HepG2 (cell line): Measurements from ENCODE around the gene POLR3K. TPM values are rescaled to one million over a fixed set of nuclear protein-coding genes. Genes with fewer than 3 reads are reported as not detected.
A peak's percentile ranks its signal among the peaks of the same experiment; 100 is the strongest.

Experiments used
- ATAC-seq: fragments of 200-7000 bp; cut with Tn5 transposase; 3 replicates; pipeline ENCODE4 v1.9.1; 2020; ENCODE audit warnings: mild to moderate bottlenecking, moderate library complexity
- BruUV-seq: library from RNA; stranded (reverse); fragments of 400-500 nt; replicated peaks from 2 replicates; lab custom pipeline; 2021; lab: Mats Ljungman, UMichigan
- CTCF ChIA-PET: fragments of 300-600 bp; formaldehyde crosslinking; extraction: SDS; loops from one replicate; lab custom pipeline; 2021; ENCODE audit warnings: low total read pairs, inconsistent platforms, low intra/inter-chr PET ratio; lab: Yijun Ruan, JAX
- POLR2A ChIA-PET: fragments of 350-600 bp; sonication (Branson Sonifier 250); formaldehyde crosslinking; loops from one replicate; lab custom pipeline; 2020; ENCODE audit warnings: antibody characterized with exemption, inconsistent platforms; lab: Yijun Ruan, JAX
- DNase-seq: peaks from one replicate; pipeline ENCODE4 v3.0.0-alpha.2; 2015; ENCODE audit warnings: low spot score
- FAIRE-seq: peaks from 3 replicates; lab custom pipeline; 2011; peaks lifted over from hg19 to GRCh38; lab: Jason Lieb, UNC
- H2AFZ ChIP-seq: one replicate; pipeline ENCODE4 v1.6.1; 2011; ENCODE audit warnings: low read length, inconsistent platforms
- H3K27ac ChIP-seq: fragments of 300-600 bp; 3 replicates; pipeline ENCODE4 v1.8.0; 2011; ENCODE audit warnings: mixed run types, mild to moderate bottlenecking, mixed read lengths, low read length, inconsistent platforms; ENCODE audit not compliant: insufficient read depth; ENCODE audit errors: extremely low read length
- H3K27me3 ChIP-seq, 2 experiments: fragments of 200-600 bp in 1 of 2; 2 replicates in 1 of 2; 3 replicates in 1 of 2; pipeline versions ENCODE4 v1.6.0 to v1.8.0; 2011; ENCODE audit warnings: low read length in 2 of 2, mild to moderate bottlenecking in 2 of 2, moderate library complexity in 2 of 2, inconsistent platforms in 1 of 2; ENCODE audit not compliant: insufficient read depth in 2 of 2, control insufficient read depth in 1 of 2
- H3K36me3 ChIP-seq, 2 experiments: fragments of 200-600 bp in 1 of 2; replicated peaks in 1 of 2; 2 replicates in 1 of 2; 3 replicates in 1 of 2; pipeline versions ENCODE4 v1.5.1 to v1.8.0; 2011; ENCODE audit warnings: low read length in 2 of 2, inconsistent platforms in 1 of 2; ENCODE audit not compliant: insufficient read depth in 2 of 2, control insufficient read depth in 1 of 2
- H3K4me1 ChIP-seq: 2 replicates; pipeline ENCODE4 v1.5.1; 2012; ENCODE audit warnings: low read length, inconsistent platforms; ENCODE audit not compliant: insufficient read depth
- H3K4me2 ChIP-seq: 2 replicates; pipeline ENCODE4 v1.6.0; 2011; ENCODE audit warnings: low read depth, low read length, inconsistent platforms
- H3K4me3 ChIP-seq, 3 experiments: fragments of 200-600 bp in 1 of 3; sonication (generic), shearing (Covaris generic) in 1 of 3; replicated peaks in 1 of 3; 2 replicates each; pipeline ENCODE4 v1.5.1; 2011 to 2016; ENCODE audit warnings: low read length in 3 of 3, inconsistent platforms in 2 of 3, low read depth in 2 of 3, mild to moderate bottlenecking in 2 of 3, control low read depth in 1 of 3, mixed read lengths in 1 of 3; ENCODE audit not compliant: insufficient read depth in 1 of 3
- H3K79me2 ChIP-seq: one replicate; pipeline ENCODE4 v1.6.1; 2011; ENCODE audit warnings: low read length, inconsistent platforms; ENCODE audit not compliant: insufficient read depth
- H3K9ac ChIP-seq: 2 replicates; pipeline ENCODE4 v1.6.0; 2011; ENCODE audit warnings: mild to moderate bottlenecking, low read depth, low read length, inconsistent platforms; ENCODE audit not compliant: insufficient read depth
- H3K9me3 ChIP-seq: 2 replicates; pipeline ENCODE4 v1.5.1; 2012; ENCODE audit warnings: mild to moderate bottlenecking, low read length
- H4K20me1 ChIP-seq: 2 replicates; pipeline ENCODE4 v1.6.0; 2011; ENCODE audit warnings: inconsistent platforms, mild to moderate bottlenecking, low read length, moderate library complexity; ENCODE audit not compliant: insufficient read depth
- CREBL2 ChIP-seq: sonication (generic); formaldehyde crosslinking; IDR thresholded peaks from 2 replicates; pipeline ENCODE4 v1.8.1; 2023; ENCODE audit warnings: missing genetic modification reagents, mild to moderate bottlenecking, borderline replicate concordance
- GATAD2A ChIP-seq: IDR thresholded peaks from 2 replicates; pipeline ENCODE4 v1.6.1; 2016
- HNRNPL ChIP-seq: fragments of 200-400 bp; formaldehyde crosslinking; IDR thresholded peaks from 2 replicates; pipeline ENCODE4 v1.6.1; 2017; ENCODE audit warnings: mild to moderate bottlenecking, low read depth, low read length
- LBX2 ChIP-seq: sonication (generic); formaldehyde crosslinking; IDR thresholded peaks from 2 replicates; pipeline ENCODE4 v1.5.0; 2020; ENCODE audit warnings: missing genetic modification reagents, mild to moderate bottlenecking, borderline replicate concordance
- MAFK ChIP-seq, 2 experiments: IDR thresholded peaks in 1 of 2; conservative IDR thresholded peaks in 1 of 2; 2 replicates each; pipeline ENCODE4 v1.6.1; 2011; ENCODE audit warnings: improper control_type of control experiment in 2 of 2, low read length in 2 of 2
- NCOA5 ChIP-seq: sonication (generic); formaldehyde crosslinking; IDR thresholded peaks from 2 replicates; pipeline ENCODE4 v1.4.0; 2020; ENCODE audit warnings: missing genetic modification reagents
- REXO4 ChIP-seq: sonication (generic); formaldehyde crosslinking; IDR thresholded peaks from 2 replicates; pipeline ENCODE4 v1.8.0; 2022; ENCODE audit warnings: missing genetic modification reagents, mild to moderate bottlenecking, borderline replicate concordance
- ZNF431 ChIP-seq: sonication (generic); formaldehyde crosslinking; IDR thresholded peaks from 2 replicates; pipeline ENCODE4 v1.9.0; 2022; ENCODE audit warnings: missing genetic modification reagents, low read depth, mild to moderate bottlenecking, borderline replicate concordance
- ZNF687 ChIP-seq: sonication (generic); formaldehyde crosslinking; IDR thresholded peaks from 2 replicates; pipeline ENCODE4 v1.5.1; 2020; ENCODE audit warnings: mild to moderate bottlenecking, missing genetic modification reagents, moderate library complexity
- ZNF691 ChIP-seq: sonication (generic); formaldehyde crosslinking; IDR thresholded peaks from 2 replicates; pipeline ENCODE4 v1.4.0; 2020; ENCODE audit warnings: missing genetic modification reagents, low read depth, mild to moderate bottlenecking, borderline replicate concordance
- ZNF724P ChIP-seq: sonication (generic); formaldehyde crosslinking; IDR thresholded peaks from 2 replicates; pipeline ENCODE4 v1.8.0; 2022; ENCODE audit warnings: missing genetic modification reagents, borderline replicate concordance
- ZNF788 ChIP-seq: sonication (generic); formaldehyde crosslinking; IDR thresholded peaks from 2 replicates; pipeline ENCODE4 v1.5.0; 2020; ENCODE audit warnings: mild to moderate bottlenecking, missing genetic modification reagents, borderline replicate concordance
- ZSCAN25 ChIP-seq: sonication (generic); formaldehyde crosslinking; IDR thresholded peaks from 2 replicates; pipeline ENCODE4 v1.8.0; 2022; ENCODE audit warnings: mild to moderate bottlenecking, missing genetic modification reagents
- WGBS: methylation state at CpG from one replicate; pipeline ENCODE4 v1.1.6; 2017; ENCODE audit warnings: low lambda C conversion rate; 5-methylcytosine and 5-hydroxymethylcytosine counted together
- in situ Hi-C: cut with HindIII; loops from 2 replicates; pipeline ENCODE4 v1.10.0; 2017; ENCODE audit warnings: low pct_unique_long_range_greater_than_20kb; ENCODE audit not compliant: extremely low pct_ligation_motif_present
- intact Hi-C: fragments of 100-400 bp; cut with micrococcal nuclease; formaldehyde crosslinking; loops from one replicate; pipeline ENCODE4 v1.10.0; 2022; ENCODE audit not compliant: unreplicated experiment
- polyA plus RNA-seq, 8 experiments: library from polyadenylated mRNA; depleted of rRNA in 3 of 8; stranded (reverse) in 7 of 8; unstranded in 1 of 8; fragments of >200 nt; fragmentation: Illumina TruSeq in 4 of 8; extraction: Trizol in 4 of 8; gene quantifications; 2 replicates each; pipeline versions ENCODE4 v1.2.1 to v1.2.3, GENCODE V29; 2011 to 2016; ENCODE audit warnings: low read depth in 4 of 8, missing spikeins in 1 of 8, mixed read lengths in 1 of 8; ENCODE audit not compliant: insufficient read depth in 1 of 8
- total RNA-seq, 5 experiments: library from RNA; depleted of rRNA; stranded (reverse); fragments of >200 nt; fragmentation: Illumina TruSeq; extraction: Trizol; gene quantifications; 2 replicates each; pipeline ENCODE4 v1.2.3, GENCODE V29; 2016; ENCODE audit warnings: low read depth in 1 of 5

Gene POLR3K
- total and polyA plus RNA-seq, 2 of the 13 experiments (the other 11 are each of a cell fraction or from before 2014, with no cell fraction given) = 14.8 to 18.8 TPM

GRCh38 chr16:74051-74746 is 20.8 kb upstream of the POLR3K start:
- no peak overlapping the region for H3K9ac ChIP-seq
- TF ChIP-seq ZNF687 (CRISPR knock-in tag) (peak; percentile 11; the same call in 1 of the 2 replicates), ZNF691 (no peak), MAFK (conservative IDR thresholded peaks at IDR 0.05 in 1 of 2, IDR thresholded peaks at IDR 0.05 in 1 of 2; ENCODE audit: low read length in 2 of 2) (no peak), REXO4 (no peak), NCOA5 (no peak), ZSCAN25 (CRISPR knock-in tag) (no peak), ZNF431 (CRISPR knock-in tag) (no peak), ZNF724P (CRISPR knock-in tag) (no peak), CREBL2 (CRISPR knock-in tag) (no peak), GATAD2A (CRISPR knock-in tag) (no peak), HNRNPL (peak; percentile 40; the same call in 1 of the 2 replicates), ZNF788 (CRISPR knock-in tag) (no peak), LBX2 (CRISPR knock-in tag) (no peak)
- TF ChIP-seq, all 625 proteins: peak for 2
- Histone ChIP-seq H3K4me2 (peak overlapping the region; percentile 33; the same call in 1 of the 2 replicates), H3K4me1 (peaks cover 78% of the 10 kb centered on the region), H3K9me3 (no peaks in the 10 kb centered on the region), H2AFZ (no peak overlapping the region), H3K27ac (no peak overlapping the region), H3K79me2 (peaks cover 1% of the 10 kb centered on the region), H3K4me3 (peak overlapping the region in 2 of 3 experiments; percentile 6 to 35; a peak in 1 of 6 replicates), H3K36me3 (no peaks in the 10 kb centered on the region), H4K20me1 (0 out of 2 replicates have a peak, but pooled peaks cover 3% of the 10 kb centered on the region), H3K27me3 (peaks cover 2 to 8% of the 10 kb centered on the region in 2 experiments; a peak in 2 of 5 replicates)
- ATAC-seq = no peak
- in situ Hi-C loops (no loop called here), intact Hi-C loops (no loop called here)
- CTCF ChIA-PET = no interaction called here
- FAIRE-seq = no peak
- BruUV-seq = no TSS peak
- DNase-seq = no peak
- POLR2A ChIA-PET = interaction anchor here (2.6 kb wide), 1 partner anchor 21 kb away, joined by 12 read pairs; the partner anchor contains the start of genes POLR3K and SNRNP25
- WGBS = 21% methylated on average over 2 of the region's 12 CpGs
